Gastroesophageal sphincter (tissue), 3 donors: Measurements from ENCODE around the gene LTB4R.

Experiments
- POLR2A ChIP-seq, 2 donors: fragments of 450-650 bp; IDR thresholded peaks; one replicate each; pipeline ENCODE4 v1.6.1; 2017; ENCODE audit warnings: antibody characterized with exemption in 2 of 2, mild to moderate bottlenecking in 2 of 2, moderate library complexity in 1 of 2
- TF ChIP-seq, protein P1 (sequence below), 4 experiments: fragments of 200-600 bp in 2 of 4; fragments of 450-650 bp in 2 of 4; sonication (generic) in 1 of 4; IDR thresholded peaks; one replicate each; pipeline ENCODE4 v1.5.1; 2017 to 2019; ENCODE audit warnings: antibody characterized with exemption in 4 of 4, mild to moderate bottlenecking in 2 of 4, moderate library complexity in 2 of 4

DNA sequence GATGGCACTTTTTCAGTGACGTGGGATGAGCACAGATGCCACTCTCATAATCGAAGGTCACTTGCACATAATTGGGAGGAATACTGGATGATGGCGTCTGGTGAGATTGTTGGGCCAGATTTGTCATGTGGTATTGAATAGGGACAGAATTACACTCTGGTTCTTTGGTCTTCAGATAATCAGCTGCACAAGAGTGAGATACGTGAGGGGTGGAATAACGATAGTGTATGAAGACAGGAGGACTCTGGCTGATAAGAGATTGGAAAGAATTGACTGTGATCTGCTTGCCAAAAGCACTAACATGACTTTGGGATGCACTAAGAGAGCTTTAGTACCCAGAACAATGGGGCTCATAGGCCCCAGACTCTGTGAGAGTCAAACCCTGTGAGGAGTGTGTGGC is 32.9 kb upstream of the LTB4R start:
- TF ChIP-seq, protein P1, sequence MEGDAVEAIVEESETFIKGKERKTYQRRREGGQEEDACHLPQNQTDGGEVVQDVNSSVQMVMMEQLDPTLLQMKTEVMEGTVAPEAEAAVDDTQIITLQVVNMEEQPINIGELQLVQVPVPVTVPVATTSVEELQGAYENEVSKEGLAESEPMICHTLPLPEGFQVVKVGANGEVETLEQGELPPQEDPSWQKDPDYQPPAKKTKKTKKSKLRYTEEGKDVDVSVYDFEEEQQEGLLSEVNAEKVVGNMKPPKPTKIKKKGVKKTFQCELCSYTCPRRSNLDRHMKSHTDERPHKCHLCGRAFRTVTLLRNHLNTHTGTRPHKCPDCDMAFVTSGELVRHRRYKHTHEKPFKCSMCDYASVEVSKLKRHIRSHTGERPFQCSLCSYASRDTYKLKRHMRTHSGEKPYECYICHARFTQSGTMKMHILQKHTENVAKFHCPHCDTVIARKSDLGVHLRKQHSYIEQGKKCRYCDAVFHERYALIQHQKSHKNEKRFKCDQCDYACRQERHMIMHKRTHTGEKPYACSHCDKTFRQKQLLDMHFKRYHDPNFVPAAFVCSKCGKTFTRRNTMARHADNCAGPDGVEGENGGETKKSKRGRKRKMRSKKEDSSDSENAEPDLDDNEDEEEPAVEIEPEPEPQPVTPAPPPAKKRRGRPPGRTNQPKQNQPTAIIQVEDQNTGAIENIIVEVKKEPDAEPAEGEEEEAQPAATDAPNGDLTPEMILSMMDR (IDR thresholded peaks at IDR 0.05): no peak
- TF ChIP-seq POLR2A (IDR thresholded peaks at IDR 0.05): no peak
